Hematopoietic multipotent progenitor cell treated with erythropoietin and hydrocortisone succinate and interleukin-3 and kit ligand, for 17 days (in vitro differentiated cells): ENCODE measurements around the gene GP2.
"Not testable (repeated sequence)": the region's sequence is repeated elsewhere in the genome, so short reads cannot be mapped to it uniquely, and the experiment has no call there.

Source experiments
- DNase-seq: peaks from one replicate; pipeline ENCODE4 v3.0.0-alpha.2; 2015; ENCODE audit warnings: low spot score

Gene GP2

GRCh38 chr16:20323591-20324117, 3.7 kb downstream of the GP2 start:
- DNase-seq = no peak

- DNase-seq = no peak
Observed at GRCh38 chr16:20322696-20323095, 4.6 kb downstream of the GP2 start.

GRCh38 chr16:20321671-20322070, 5.6 kb downstream of the GP2 start:
- no peak for DNase-seq

GRCh38 chr16:20321051-20321450, 6.3 kb downstream of the GP2 start:
- DNase-seq = not testable (repeated sequence)

DNA sequence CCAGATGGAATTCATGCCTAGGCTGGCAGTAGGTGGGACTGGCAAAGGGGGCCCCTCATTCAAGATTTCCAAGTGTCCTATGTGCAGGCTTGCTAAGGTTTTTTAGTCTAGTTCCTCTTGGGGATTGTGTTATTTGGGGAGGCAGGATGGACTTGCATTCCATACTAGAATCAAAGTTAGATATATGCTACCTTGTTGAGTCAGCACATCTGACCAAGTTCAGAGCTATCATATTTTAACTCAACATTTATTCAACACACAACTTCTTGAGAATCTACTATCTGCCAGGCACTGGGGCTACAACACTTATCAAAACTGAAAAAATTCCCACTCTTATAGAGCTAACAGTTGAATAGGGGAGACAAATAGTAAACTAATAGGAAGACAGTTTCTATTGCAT, 6.7 kb downstream of the GP2 start:
- no peak for DNase-seq

GRCh38 chr16:20320178-20320577, 7.1 kb downstream of the GP2 start:
- DNase-seq = no peak

GRCh38 chr16:20319406-20319805, 7.9 kb downstream of the GP2 start:
- DNase-seq = no peak

DNA sequence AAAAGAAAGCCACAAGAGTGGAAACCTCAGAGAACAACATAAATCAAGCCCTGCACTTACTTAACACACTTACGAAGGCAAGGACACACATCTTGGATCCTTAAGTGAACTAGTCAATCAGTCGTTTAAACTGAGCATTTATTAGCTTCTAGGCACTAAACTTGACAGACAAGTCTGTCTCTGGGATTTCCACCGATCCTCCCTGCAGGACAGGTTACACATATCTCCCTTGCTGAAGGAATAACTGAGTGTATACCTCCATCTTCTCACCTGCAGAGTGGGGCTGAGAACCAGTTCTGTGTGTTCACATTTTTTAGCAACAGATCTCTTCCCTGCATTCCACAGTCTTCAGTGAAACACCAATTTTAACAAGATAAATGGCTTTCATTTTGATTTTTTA, 8.9 kb downstream of the GP2 start:
- DNase-seq = no peak

DNA sequence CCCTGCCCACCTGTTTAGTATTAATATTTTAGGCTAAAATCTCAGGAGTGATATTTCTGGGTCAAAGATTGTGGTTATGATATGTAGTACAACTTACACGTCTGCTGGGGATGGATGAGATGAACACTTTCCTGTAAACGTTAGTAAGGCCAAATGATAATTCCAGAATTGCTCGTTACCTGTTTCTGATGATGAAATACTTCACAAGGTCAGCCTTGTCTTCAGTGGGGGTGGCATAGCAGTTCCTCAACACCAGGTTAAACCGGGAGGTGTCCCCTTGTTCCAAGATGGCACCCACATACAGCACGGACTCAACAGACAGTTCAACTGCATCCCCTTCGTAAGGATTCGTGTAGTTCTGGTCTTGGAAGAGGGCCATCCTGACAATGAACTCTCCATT, 9.3 kb downstream of the GP2 start:
- DNase-seq = no peak

- DNase-seq = no peak
Observed at GRCh38 chr16:20317117-20317516, 10.2 kb downstream of the GP2 start.

- no peak for DNase-seq
Observed at GRCh38 chr16:20316715-20317114, 10.6 kb downstream of the GP2 start.

GRCh38 chr16:20315764-20316163, 11.5 kb downstream of the GP2 start:
- DNase-seq = no peak

- DNase-seq = no peak
Observed at GRCh38 chr16:20314575-20314974, 12.7 kb downstream of the GP2 start.

GRCh38 chr16:20313741-20314140, 13.6 kb downstream of the GP2 start:
- DNase-seq = no peak

- DNase-seq = not testable (repeated sequence)
Observed at GRCh38 chr16:20312536-20313095, 14.7 kb downstream of the GP2 start.

- no peak for DNase-seq
Observed at GRCh38 chr16:20311548-20311947, 15.8 kb downstream of the GP2 start.

GRCh38 chr16:20310421-20311395, 16.6 kb downstream of the GP2 start:
- DNase-seq = no peak

- DNase-seq = no peak
Observed at GRCh38 chr16:20309786-20310185, 17.5 kb downstream of the GP2 start.

GRCh38 chr16:20308801-20309590, 18.3 kb downstream of the GP2 start:
- DNase-seq = no peak

DNA sequence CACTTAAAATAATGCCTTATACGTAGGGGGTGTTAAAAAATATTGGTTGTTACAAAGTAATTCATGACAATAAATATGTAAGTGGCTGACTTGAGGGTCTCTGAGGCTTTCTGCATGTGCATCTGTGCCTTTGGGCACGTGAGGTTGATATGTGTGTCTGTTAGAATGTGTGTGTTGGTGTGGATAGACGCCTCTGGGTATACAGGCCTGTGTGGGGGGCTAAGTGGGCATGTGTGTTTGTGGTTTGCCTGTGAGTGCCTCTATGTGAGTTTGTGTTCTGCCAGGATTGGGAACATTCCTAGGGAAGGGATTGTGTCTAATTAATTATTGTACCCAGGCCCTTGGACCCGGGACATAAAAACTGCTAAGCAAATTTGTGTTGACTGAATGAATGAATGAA, 19.0 kb downstream of the GP2 start:
- DNase-seq = no peak

GRCh38 chr16:20307791-20308190, 19.5 kb downstream of the GP2 start:
- DNase-seq = no peak

DNA sequence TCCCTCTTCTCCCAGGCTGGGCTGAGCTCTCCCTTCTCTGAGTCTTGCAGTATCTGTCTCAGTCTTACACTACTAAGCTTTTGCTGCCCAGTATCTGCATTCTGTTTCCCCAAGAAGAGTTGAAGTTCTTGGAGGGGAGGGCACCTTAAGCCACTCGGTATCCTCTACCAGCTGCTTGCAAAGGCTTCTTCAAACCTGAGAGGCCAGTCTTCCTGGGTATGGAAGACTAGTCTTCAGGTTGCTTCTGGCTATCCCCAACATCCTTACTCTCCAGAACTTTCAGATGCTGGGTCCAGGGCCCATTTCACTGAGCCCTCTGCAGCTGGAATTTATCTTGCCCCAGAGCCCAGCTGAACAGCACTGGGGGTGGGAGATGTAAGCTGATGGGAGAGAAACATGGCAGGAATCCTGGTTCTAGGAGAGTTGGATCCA, 20.1 kb downstream of the GP2 start:
- no peak for DNase-seq
